GM12874 (cell line): ENCODE measurements around the gene ZNF79.

Source experiments
- TF ChIP-seq, protein P1 (sequence below): IDR thresholded peaks from 2 replicates; pipeline ENCODE4 v1.5.1; 2011; ENCODE audit warnings: low read depth, mild to moderate bottlenecking, control low read depth, low read length, moderate library complexity; ENCODE audit not compliant: insufficient read depth

Gene ZNF79

DNA sequence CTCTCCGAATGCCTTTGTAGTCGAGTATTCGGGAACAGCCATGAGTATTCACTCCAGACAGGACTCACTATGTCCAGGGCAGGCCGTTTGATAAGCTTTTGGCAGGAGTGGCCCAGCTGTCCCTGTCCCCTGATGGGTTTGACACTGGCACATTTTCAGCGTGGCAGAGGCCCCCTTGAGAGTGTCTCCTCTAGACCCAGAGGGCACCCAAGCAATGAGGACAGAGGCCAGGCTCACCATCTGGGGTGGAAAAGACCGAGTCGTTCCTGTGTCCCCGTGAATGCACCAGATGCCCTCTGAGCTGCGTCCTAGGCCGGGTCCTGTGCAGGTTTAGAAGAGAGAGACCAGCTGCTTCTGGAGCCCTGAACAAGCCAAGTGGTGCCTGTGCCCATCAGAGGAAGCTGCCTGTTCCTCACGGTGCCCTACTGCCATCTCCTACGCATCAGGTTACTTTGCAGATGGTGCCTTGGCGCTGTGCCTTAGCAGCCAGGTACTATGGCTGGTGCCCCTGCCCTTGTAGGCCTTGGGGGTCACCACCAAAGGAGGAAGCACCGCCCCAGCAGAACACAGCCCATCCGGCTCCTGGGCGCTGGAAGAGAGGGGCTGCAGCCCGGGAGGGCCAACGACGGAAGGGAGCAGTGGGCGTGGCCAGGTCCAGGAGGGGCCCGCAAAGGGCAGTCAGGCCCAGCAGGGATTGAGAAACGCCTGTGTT is 69.6 kb downstream of the ZNF79 start:
- TF ChIP-seq, protein P1, sequence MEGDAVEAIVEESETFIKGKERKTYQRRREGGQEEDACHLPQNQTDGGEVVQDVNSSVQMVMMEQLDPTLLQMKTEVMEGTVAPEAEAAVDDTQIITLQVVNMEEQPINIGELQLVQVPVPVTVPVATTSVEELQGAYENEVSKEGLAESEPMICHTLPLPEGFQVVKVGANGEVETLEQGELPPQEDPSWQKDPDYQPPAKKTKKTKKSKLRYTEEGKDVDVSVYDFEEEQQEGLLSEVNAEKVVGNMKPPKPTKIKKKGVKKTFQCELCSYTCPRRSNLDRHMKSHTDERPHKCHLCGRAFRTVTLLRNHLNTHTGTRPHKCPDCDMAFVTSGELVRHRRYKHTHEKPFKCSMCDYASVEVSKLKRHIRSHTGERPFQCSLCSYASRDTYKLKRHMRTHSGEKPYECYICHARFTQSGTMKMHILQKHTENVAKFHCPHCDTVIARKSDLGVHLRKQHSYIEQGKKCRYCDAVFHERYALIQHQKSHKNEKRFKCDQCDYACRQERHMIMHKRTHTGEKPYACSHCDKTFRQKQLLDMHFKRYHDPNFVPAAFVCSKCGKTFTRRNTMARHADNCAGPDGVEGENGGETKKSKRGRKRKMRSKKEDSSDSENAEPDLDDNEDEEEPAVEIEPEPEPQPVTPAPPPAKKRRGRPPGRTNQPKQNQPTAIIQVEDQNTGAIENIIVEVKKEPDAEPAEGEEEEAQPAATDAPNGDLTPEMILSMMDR = no peak

DNA sequence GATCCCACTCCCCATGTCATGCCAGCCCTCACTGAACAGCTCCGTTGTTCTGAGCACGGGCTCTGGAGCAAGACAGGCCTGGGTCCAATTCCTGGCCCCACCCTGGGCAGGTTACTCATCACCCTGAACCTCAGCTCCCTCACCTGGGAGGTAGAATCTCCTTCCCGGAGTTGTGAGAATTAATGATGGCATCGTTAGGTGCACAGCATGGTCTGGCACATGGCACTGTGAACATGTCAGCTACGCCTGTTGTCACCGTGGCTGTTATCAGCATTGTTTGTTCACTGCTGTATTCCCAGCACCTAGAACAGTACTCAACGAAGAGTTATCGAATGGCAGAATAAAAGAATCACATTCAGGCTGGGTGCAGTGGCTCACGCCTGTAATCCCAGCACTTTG is 70.1 kb downstream of the ZNF79 start:
- TF ChIP-seq, protein P1 = no peak
